Stimulated activated CD4-positive, alpha-beta T cell treated with anti-CD3 and anti-CD28 coated beads, Interleukin-1b, Interleukin-23, amount 100 ng/mL, for 1 hour (primary cell): ENCODE data around the gene TMEM147.

Experiments used
- DNase-seq, 2 donors: peaks; one replicate each; pipeline ENCODE4 v3.0.0-alpha.2; 2020; ENCODE audit warnings: low read depth in 2 of 2

The TMEM147 gene

GRCh38 chr19:35521124-35521743, 24.2 kb upstream of the TMEM147 start:
- no peak for DNase-seq

DNA sequence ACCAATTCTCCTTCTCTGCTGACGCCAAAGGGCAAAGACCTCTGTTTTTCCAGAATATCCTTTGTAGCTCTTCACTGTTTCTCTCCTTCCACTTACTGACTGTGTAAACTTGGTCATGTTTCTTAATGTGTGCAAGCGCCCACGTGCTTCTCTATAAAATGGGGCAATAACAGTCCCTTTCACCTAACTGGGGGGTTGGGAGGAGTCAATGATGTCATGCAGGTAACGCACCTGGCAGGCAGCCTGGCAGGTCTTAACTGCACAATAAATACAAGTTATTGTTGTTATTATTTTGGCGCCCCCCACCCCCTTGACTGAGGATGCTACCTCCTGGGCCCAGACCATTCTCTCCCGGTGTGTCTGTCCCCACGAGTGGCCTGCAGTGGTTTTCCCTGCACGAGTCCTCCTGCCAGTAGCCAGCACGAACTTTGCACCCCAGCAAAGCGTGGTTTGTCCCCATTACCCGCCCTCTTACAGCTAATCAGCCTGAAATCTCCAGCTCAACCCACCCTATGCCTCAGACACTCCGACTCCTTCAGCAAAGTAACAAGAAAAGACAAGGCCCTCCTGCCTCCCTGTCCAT, 22.6 kb upstream of the TMEM147 start:
- no peak for DNase-seq

GRCh38 chr19:35524181-35524837, 21.1 kb upstream of the TMEM147 start:
- DNase-seq: no peak

DNA sequence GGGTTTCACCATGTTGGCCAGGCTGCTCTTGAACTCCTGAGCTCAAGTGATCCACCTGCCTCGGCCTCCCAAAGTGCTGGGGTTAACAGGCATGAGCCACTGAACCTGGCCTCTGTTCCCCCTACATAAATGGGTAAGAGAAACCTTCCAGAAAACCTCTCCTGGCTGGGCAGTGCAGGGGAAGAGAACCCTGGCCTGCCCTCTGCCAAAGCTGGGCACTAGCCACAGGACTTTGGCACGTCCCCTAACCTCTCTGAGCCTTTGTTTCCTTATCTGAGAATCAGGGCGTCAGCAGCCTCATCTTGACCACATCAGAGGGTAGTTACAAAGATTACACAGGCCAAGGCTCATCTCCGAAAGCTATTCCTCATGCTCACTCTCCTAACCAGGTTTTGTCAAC, 19.6 kb upstream of the TMEM147 start:
- DNase-seq: no peak

GRCh38 chr19:35528218-35529038, 17.0 kb upstream of the TMEM147 start, which contains the start of gene SBSN:
Gene SBSN (minus strand): TSS chr19:35528311. CDS start chr19:35528281, 30 bp downstream.
- DNase-seq: no peak

DNA sequence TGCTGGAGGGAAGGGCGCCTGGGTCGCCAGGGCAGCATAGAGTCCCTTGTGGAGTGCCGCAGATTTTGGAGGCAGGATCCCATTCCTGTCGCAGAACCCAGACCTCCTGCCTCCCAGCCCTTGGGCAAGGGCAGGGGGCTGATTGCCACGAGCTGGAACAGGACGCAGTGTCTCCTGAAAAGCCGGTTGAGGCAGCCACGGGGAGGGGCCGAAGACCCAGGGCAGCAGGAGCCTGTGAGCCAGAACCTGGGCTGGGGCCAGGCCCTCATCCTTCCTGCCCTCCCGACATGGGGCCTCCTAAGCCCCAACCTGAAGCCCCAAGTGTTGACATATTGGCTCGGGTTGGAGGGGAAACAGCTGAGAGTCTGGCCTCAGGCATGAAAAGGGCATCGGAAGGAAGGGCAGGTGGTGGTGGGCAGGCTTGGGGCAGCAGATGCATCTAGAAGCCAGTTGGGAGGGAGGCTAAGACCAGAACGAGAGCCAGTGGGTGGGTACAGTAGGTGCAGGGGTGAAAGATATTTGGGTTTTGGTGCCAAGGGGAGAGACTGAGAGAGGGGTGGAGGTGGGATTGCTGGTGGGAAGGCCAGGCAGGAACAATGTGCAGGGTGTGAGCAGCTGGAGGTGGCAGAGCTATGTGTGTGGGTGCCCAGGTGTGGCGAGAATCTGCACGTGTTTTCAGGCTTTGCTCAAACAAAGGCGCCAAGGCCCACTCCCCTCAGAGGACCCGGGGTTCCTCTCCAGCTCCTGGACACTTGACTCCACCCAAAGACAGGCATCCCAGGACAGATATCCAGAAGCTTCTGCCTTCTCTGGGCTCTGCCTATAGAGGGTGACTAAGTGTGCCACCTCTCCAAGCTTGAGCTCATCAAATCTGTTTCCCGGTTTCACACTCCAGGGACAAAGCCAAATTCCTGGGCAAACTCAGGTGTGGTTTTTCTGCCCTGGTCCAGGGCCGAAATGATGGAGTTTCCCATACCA, 15.9 kb upstream of the TMEM147 start:
- no peak for DNase-seq

- DNase-seq: no peak
Measured at GRCh38 chr19:35531291-35531690, 14.1 kb upstream of the TMEM147 start.

GRCh38 chr19:35533201-35533821, 12.1 kb upstream of the TMEM147 start, which contains the start of gene GAPDHS:
Gene GAPDHS (plus strand): TSS chr19:35533456. CDS start chr19:35533528, 72 bp downstream.
- no peak for DNase-seq

DNA sequence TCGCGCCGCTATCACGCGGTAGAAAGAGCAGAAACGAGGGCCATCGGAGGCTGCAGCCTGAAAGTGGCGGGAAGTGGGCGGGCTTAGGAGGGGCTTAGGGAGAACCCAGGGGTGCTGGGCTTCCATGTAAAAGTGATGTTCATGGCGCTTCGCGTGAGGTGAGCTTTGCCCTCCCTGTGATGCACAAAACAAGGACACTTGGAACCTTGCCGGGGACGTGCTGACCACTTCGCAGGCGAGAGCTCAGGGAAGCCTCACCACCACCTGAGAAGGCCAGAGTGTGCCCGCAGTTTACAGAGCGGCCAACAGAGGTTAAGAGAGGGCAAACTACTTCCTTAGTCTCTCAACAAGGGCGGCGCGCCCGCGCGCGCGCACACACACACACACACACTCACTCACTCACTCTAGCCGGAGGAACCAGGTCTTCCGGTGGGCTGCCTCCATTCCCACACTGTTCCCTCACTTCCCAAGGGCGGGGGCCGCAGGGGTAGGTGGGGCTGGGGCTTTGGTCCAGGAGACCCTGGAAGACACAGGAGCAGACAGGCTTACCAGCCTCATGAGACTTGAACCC, 11.5 kb upstream of the TMEM147 start:
- DNase-seq: no peak

- DNase-seq: no peak
Measured at GRCh38 chr19:35534803-35535480, 10.5 kb upstream of the TMEM147 start.

DNA sequence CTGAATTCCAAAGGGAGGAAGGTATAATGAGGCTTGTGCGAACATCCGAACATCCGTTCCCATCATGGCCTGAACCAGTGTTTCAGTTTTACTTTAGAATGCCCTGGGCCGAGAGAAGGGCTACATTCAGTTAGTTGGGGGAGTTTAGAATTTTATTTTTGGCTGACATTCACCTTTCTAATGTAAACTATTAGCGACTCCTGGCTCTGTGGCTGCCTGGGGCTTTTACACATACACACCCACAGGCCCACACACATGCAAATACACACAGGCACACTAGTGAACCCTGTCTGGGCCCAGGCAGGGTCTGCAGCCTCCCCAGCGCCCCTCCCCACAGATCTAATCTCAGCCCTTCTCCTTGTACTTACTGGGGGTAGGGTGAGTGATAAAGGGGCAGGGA, 6.1 kb upstream of the TMEM147 start:
- DNase-seq: no peak

GRCh38 chr19:35539850-35540249, 5.6 kb upstream of the TMEM147 start:
- DNase-seq: no peak

DNA sequence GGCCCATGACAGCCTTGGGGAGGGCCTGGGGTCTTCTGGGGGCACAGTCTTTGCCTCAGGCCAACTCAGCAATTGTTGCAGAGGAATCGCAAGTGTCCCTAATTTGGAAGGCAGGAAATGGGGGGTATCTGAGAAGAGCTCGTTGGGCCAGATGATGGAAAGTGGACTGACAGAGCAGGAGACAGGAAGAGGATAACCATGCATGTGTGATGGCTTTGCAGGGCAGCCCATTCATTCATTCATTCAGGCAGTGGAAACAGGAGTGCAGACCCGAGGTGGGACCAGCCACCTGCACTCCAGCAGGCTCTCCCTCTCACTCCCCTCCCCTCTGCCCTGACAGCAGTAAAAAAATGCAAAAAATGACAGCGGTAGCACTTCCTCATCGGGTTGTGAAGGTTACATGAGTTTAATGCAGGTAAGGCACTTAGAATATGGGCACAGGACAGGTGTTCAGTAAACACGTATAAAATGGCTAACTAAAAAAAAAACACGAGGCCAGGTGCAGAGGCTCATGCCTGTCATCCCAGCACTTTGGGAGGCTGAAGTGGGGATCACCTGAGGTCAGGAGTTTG, 5.0 kb upstream of the TMEM147 start:
- no peak for DNase-seq

DNA sequence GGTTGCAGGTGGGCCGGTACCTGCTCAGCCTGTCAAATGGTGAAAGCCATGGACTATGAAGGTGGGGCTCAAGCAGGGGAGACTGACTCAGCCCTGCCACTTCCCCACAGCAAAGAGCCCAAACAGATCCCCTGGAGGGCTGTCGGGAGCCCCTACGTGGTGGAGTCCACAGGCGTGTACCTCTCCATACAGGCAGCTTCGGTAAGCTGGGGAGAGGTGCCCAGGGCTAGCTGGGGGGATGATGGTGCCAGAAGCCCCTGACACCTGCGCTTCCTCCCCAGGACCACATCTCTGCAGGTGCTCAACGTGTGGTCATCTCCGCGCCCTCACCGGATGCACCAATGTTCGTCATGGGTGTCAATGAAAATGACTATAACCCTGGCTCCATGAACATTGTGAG, 3.2 kb upstream of the TMEM147 start:
- DNase-seq: no peak

DNA sequence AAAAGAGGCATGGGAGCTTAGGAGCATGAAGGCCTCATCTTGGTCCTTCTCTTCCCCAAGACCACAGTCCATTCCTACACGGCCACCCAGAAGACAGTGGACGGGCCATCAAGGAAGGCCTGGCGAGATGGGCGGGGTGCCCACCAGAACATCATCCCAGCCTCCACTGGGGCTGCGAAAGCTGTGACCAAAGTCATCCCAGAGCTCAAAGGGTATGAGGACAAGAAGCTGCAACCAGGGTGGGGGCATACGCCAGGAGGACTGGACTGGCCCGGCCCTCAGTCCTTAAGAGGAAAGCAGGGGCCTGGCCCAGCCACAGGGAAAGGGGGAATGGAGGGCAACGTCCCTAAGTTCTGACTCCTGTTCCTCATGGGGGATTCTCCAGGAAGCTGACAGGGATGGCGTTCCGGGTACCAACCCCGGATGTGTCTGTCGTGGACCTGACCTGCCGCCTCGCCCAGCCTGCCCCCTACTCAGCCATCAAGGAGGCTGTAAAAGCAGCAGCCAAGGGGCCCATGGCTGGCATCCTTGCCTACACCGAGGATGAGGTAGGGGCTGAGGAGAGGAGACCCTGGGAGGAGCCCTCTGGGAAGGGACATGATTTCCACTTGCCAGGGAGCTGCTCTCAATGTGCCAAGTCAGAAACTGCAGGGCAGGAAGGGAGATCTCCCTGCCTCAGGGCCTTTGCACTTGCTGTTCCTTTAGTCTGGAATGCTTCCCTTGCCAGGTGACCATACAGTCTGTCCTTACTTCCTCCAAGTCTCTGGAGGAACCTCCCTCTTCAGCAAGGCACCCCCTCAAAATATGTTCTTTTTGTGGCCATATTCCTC, 1.9 kb upstream of the TMEM147 start:
- DNase-seq: no peak

GRCh38 chr19:35544110-35544802, 1.2 kb upstream of the TMEM147 start:
- no peak for DNase-seq

DNA sequence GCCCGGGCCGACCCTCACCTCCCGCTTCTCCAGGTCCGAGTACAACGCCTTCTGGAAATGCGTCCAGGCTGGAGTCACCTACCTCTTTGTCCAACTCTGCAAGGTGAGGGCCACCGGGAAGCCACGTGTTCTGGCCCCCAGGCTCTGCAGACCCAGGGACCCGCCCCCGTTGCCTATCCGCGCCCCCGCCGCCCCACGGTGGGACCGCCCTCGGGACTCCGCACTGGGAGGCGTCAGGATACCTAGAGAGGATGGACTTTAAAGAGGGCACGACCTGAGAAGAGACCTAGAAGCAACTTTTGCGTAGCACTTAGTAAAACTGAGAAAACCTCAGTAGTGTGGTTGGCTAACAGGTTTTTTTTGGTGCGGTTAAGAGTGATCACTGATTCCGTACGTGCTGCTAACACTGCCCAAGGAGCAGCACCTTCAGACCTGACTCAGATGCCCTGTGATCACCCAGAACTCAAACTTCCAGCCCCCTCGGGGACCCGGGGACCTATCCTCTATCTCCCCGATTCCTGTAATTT, 492 bp downstream of the TMEM147 start:
- DNase-seq: peak in 1 of 2 donors; percentile 40

- no peak for DNase-seq
Measured at GRCh38 chr19:35546532-35546931, 1.1 kb downstream of the TMEM147 start.
